Measurements from ENCODE around the gene NKD1.
"Not testable (repeated sequence)": the region's sequence is repeated elsewhere in the genome, so short reads cannot be mapped to it uniquely, and the experiment has no call there.

Gene NKD1

DNA sequence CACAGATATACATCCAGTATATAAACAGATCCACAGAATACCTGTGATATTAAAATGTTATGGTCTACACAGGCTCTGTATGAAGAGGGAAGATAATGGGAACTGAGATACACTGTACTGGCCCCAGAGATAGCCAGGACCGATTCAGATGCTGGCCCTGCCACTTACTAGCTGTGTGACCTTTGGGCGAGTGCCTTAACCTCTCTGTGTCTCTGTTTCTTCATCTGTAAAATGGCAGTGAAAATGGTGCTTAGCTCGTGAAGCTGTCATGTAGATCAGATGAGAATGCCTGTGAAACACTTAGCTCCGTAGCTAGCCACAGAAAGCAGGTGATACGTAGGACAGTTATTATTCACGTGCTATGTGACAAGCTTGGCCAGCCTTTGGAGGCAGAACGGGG lies 22.2 kb downstream of the NKD1 start:
- in situ Hi-C loops (cut with HindIII; ENCODE audit: low pct_ligation_motif_present, low pct_unique_long_range_greater_than_20kb, low sequenced_read_pairs): no loop called here

GRCh38 chr16:50570808-50571598 lies 22.8 kb downstream of the NKD1 start:
- in situ Hi-C loops (cut with HindIII; ENCODE audit: low pct_ligation_motif_present, low pct_unique_long_range_greater_than_20kb, low sequenced_read_pairs): no loop called here
- no peak for DNase-seq

More for the DNA sequence above, 22.2 kb downstream of the NKD1 start:
- no peak for DNase-seq

GRCh38 chr16:50571786-50572185 lies 23.6 kb downstream of the NKD1 start:
- no peak for DNase-seq
- in situ Hi-C loops (cut with HindIII; ENCODE audit: low pct_ligation_motif_present, low pct_unique_long_range_greater_than_20kb, low sequenced_read_pairs): no loop called here

GRCh38 chr16:50572700-50573099 lies 24.5 kb downstream of the NKD1 start:
- no peak for DNase-seq
- in situ Hi-C loops (cut with HindIII; ENCODE audit: low pct_ligation_motif_present, low pct_unique_long_range_greater_than_20kb, low sequenced_read_pairs): no loop called here

GRCh38 chr16:50573279-50573678 lies 25.1 kb downstream of the NKD1 start:
- no peak for DNase-seq
- in situ Hi-C loops (cut with HindIII; ENCODE audit: low pct_ligation_motif_present, low pct_unique_long_range_greater_than_20kb, low sequenced_read_pairs): no loop called here

DNA sequence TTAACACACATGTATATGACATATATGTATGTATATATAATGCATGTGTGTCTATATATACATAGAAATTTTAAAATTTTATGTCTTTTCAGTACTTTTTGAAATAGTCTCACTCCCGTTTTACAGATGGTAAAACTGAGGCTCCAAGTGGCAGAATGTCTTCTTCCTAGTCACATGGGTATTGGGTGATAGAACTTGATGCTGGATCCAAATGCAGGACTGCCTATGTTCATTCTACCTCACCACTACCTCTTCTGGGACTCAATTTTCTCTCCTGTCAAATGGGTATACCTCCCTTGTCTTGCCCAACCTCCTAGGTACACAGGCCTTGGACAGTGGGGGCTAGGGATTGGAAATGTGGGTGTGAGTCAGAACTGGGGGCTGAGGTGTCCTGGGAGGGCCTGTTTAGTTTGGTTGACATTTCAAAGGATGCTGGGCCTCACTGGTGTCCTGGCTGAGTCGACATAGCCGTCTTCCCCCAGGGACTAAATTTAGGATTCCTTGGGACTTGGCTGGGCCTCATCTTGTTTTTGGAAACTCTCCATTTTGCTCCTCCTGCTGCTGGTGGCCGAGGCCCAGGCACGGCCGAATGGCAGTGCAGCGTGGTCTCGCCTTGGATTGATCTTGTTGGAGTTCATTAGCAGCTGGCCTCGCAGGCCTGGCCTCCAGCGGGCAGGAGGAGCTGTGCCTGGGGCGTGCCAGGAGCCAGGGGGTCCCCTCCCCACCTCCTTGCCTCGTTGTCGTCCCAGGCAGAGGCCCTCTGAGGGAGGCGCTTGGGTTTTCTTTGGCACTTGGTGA lies 25.9 kb downstream of the NKD1 start:
- in situ Hi-C loops (cut with HindIII; ENCODE audit: low pct_ligation_motif_present, low pct_unique_long_range_greater_than_20kb, low sequenced_read_pairs): no loop called here
- no peak for DNase-seq

GRCh38 chr16:50574745-50575136 lies 26.5 kb downstream of the NKD1 start:
- in situ Hi-C loops (cut with HindIII; ENCODE audit: low pct_ligation_motif_present, low pct_unique_long_range_greater_than_20kb, low sequenced_read_pairs): no loop called here
- DNase-seq: no peak

DNA sequence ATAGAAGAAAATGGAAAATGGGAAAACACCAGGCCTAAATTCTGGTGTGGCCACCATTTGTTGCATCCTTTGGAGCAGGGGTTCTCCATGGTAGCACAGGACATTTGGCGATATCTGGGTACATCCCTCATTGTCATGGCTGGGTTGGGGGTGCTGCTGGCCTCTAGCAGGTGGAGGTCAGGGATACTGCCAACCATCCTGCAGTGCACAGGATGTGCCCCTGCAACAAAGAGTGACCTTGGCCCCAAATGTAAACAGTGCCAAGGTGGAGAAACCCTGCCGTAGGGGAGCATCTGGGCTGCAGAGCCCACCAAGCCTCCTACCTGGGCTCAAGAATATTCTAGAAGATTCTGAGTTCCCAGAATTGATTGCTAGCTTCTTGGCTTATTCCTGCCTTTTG lies 27.5 kb downstream of the NKD1 start:
- in situ Hi-C loops (cut with HindIII; ENCODE audit: low pct_ligation_motif_present, low pct_unique_long_range_greater_than_20kb, low sequenced_read_pairs): no loop called here

GRCh38 chr16:50576403-50577113 lies 28.4 kb downstream of the NKD1 start:
- DNase-seq: no peak
- in situ Hi-C loops (cut with HindIII; ENCODE audit: low pct_ligation_motif_present, low pct_unique_long_range_greater_than_20kb, low sequenced_read_pairs): no loop called here

More for the DNA sequence above, 27.5 kb downstream of the NKD1 start:
- no peak for DNase-seq

- DNase-seq: no peak
- in situ Hi-C loops (cut with HindIII; ENCODE audit: low pct_ligation_motif_present, low pct_unique_long_range_greater_than_20kb, low sequenced_read_pairs): no loop called here
Measured at GRCh38 chr16:50578137-50578536, 29.9 kb downstream of the NKD1 start.

DNA sequence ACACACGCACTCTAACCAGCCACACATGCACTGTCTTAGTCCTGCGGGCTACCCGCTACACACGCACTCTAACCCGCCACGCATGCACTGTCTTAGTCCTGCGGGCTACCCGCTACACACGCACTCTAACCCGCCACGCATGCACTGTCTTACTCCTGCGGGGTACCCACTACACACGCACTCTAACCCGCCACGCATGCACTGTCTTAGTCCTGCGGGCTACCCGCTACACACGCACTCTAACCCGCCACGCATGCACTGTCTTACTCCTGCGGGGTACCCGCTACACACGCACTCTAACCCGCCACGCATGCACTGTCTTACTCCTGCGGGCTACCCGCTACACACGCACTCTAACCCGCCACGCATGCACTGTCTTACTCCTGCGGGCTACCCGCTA lies 31.2 kb downstream of the NKD1 start:
- in situ Hi-C loops (cut with HindIII; ENCODE audit: low pct_ligation_motif_present, low pct_unique_long_range_greater_than_20kb, low sequenced_read_pairs); DNase-seq: not testable (repeated sequence)

- in situ Hi-C loops (cut with HindIII; ENCODE audit: low pct_ligation_motif_present, low pct_unique_long_range_greater_than_20kb, low sequenced_read_pairs): no loop called here
- no peak for DNase-seq
Measured at GRCh38 chr16:50580180-50580798, 32.1 kb downstream of the NKD1 start.

GRCh38 chr16:50581845-50582244 lies 33.6 kb downstream of the NKD1 start:
- no peak for DNase-seq
- in situ Hi-C loops (cut with HindIII; ENCODE audit: low pct_ligation_motif_present, low pct_unique_long_range_greater_than_20kb, low sequenced_read_pairs): no loop called here

GRCh38 chr16:50583211-50583610 lies 35.0 kb downstream of the NKD1 start:
- no peak for DNase-seq
- in situ Hi-C loops (cut with HindIII; ENCODE audit: low pct_ligation_motif_present, low pct_unique_long_range_greater_than_20kb, low sequenced_read_pairs): no loop called here

GRCh38 chr16:50584033-50584722 lies 36.0 kb downstream of the NKD1 start:
- no peak for DNase-seq
- in situ Hi-C loops (cut with HindIII; ENCODE audit: low pct_ligation_motif_present, low pct_unique_long_range_greater_than_20kb, low sequenced_read_pairs): no loop called here

DNA sequence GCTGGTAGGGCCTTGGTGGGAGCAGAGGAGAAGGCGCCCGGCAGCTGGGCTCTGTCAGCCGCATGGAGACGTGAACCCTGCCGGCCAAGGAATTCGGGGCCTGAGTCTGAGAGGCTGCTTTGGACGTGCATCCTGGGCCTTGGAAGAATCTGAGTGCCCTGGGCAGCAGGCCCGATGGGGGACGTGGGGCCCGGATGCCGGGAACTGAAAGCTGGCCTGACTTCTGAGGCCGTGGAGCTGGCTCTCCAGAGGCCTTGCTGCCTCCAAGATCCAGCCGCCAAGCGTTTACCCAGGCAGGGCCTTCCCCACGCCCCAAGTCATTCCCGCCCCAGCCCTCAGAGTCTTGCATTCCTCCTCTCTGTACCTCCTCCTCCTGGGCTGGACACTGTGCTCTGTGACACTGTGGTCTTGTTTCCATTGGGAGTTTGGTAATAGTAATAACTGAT lies 37.2 kb downstream of the NKD1 start:
- in situ Hi-C loops (cut with HindIII; ENCODE audit: low pct_ligation_motif_present, low pct_unique_long_range_greater_than_20kb, low sequenced_read_pairs): no loop called here
- no peak for DNase-seq

DNA sequence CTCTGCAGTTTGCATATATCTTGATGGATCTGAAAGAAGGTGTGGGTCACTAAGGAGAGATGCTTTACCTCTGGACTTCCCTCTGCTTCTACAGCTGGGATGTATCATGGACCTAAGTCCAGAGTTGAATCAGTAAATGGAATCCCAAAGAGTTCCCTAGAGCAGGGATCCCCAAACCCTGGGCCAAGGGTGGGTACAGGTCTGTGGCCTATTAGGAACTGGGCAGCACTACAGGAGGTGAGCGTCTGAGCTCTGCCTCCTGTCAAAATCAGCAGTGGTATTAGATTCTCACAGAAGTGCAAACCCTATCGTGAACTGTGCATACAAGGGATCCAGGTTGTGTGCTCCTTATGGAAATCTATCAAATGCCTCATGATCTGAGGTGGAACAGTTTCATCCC lies 39.3 kb downstream of the NKD1 start:
- no peak for DNase-seq
- in situ Hi-C loops (cut with HindIII; ENCODE audit: low pct_ligation_motif_present, low pct_unique_long_range_greater_than_20kb, low sequenced_read_pairs): no loop called here

DNA sequence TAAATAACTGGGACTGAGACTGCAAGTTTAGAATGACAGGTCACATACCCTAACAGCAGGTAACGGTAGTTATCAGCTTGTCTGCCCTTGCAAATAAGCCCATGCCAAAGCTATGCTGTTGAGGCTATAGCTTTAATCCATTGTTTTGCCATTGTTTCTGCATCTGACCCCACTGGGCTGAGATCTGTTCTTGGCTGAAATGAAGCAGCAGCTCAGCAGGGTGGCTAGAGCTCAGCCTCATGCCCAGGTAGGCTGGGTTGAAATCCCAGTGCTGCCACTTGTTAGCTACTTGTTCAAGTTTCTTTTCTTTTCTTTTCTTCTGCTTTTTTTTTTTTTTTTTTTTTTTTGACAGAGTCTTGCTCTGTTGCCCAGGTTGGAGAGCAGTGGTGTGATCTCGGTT lies 40.1 kb downstream of the NKD1 start:
- DNase-seq: no peak
- in situ Hi-C loops (cut with HindIII; ENCODE audit: low pct_ligation_motif_present, low pct_unique_long_range_greater_than_20kb, low sequenced_read_pairs): no loop called here

All from ACHN (cell line).